ENCODE results near the gene RBM15B. TPM values are rescaled to one million over a fixed set of nuclear protein-coding genes. Genes with fewer than 3 reads are reported as not detected.

RBM15B gene, protein sequence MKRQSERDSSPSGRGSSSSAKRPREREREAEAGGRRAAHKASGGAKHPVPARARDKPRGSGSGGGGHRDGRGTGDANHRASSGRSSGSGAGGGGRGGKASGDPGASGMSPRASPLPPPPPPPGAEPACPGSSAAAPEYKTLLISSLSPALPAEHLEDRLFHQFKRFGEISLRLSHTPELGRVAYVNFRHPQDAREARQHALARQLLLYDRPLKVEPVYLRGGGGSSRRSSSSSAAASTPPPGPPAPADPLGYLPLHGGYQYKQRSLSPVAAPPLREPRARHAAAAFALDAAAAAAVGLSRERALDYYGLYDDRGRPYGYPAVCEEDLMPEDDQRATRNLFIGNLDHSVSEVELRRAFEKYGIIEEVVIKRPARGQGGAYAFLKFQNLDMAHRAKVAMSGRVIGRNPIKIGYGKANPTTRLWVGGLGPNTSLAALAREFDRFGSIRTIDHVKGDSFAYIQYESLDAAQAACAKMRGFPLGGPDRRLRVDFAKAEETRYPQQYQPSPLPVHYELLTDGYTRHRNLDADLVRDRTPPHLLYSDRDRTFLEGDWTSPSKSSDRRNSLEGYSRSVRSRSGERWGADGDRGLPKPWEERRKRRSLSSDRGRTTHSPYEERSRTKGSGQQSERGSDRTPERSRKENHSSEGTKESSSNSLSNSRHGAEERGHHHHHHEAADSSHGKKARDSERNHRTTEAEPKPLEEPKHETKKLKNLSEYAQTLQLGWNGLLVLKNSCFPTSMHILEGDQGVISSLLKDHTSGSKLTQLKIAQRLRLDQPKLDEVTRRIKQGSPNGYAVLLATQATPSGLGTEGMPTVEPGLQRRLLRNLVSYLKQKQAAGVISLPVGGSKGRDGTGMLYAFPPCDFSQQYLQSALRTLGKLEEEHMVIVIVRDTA
- 34.3 TPM for total RNA-seq

DNA sequence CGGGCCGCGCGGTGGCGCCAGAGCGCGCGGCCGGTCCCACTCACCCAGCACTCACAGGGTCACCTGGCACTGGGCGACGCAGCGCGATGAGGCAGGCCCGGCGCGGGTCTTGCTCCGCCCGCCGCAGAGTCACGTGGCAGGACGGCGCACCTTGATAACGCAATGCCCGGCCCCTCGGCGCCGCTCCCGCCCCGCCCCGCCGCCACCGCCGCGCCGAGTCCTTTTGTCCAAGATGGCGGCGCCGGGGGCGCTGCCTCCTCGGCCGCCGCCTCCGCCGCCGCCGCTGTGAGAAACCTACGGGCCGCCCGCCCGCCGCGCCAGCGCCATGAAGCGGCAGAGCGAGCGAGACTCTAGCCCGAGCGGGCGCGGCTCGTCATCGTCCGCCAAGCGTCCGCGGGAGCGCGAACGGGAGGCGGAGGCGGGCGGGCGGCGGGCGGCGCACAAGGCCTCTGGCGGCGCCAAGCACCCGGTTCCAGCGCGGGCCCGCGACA lies at the start of gene RBM15B:
TSS of gene RBM15B (plus strand) at position 211 of the 491 bp plus-strand sequence. CDS start at position 326, 115 bp downstream.
- peak; percentile 98 for DNase-seq (ENCODE audit: low spot score)

DNA sequence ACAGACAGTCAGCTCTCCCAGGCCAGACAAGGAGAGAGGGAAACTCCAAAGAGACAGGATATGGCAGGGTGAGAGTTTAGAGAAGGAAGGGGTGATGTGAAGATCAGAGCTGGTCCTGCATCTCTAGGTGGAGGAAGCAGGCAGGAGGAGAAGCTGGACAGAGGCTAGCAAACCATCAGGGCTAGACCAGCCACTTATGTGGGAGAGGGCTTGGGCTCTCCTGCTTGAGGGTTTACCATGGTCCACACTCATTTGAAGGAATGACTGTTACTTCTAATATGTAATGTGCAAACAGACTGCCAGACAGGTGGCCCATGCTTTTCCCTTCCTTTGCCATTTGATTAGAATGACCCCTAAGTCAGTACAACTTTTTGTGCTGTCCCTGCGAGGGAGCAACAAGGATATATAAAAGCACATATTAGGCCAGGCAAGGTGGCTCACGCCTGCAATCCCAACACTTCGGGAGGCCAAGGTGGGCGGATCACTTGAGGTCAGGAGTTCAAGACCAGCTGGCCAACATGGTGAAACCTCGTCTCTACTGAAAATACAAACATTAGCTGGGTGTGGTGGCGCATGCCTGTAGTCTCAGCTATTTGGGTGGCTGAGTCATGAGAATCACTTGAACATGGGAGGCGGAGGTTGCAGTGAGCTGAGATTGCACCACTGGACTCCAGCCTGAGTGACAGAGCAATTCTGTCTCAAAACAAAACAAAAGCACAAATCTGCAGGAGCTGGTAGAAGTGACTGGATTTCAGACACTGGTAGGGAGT lies 47.0 kb upstream of the RBM15B start:
- DNase-seq (ENCODE audit: low spot score) = no peak

DNA sequence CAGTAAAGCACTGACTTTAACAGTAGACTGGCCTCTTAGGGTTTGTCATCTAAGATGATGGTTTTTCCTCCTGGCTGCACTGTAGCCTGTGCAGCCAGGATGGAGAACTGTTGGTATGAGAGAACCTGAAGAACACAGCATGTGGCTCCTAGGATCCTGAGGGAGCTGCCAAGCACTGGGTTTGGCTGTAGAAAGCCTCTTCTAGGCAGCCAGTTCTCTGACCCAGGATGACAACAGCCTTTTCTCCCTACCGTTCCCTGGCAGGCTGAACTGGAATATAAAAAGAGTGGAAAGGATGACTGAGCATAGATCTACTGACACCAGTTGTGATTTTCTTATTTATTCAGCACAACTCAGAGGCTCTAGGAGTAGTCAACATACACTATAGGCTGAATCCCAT lies 40.3 kb upstream of the RBM15B start:
- no peak for DNase-seq (ENCODE audit: low spot score)

DNA sequence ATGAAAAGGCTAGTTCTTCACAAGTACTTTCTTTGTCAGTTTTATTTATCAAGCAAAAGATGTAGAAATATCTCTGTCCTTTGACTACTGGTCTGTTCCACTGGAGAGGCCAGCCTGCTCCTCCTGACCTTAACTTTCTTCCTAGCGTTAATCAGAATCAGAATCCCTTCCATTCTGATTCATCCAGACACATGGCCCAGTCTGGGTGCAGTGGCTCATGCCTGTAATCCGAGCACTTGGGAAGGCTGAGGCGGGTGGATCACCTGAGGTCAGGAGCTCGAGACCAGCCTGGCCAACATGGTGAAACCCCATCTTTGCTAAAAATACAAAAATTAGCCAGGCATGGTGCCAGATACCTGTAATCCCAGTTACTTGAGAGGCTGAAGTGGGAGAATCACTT lies 38.0 kb upstream of the RBM15B start:
- DNase-seq (ENCODE audit: low spot score) = peak; percentile 29

DNA sequence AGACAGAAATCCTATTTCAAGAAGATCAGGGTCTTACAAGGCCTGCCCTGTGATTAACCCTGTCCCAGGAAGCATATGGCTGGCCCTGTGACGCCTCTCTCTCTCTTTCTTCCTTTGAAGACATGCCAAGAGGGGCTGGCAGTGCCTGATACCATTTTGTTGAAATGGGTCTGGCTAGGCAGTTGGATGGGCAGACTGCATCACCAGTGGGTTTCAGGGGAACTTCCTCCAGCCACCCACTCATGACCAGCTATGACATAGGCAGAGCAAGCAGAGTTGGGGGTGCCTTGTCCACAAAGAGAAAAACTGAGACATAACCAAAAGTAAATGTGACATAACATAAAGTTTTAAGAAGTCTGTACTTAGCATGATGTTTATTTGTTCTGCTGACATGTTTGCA lies 37.4 kb upstream of the RBM15B start:
- DNase-seq (ENCODE audit: low spot score) = peak; percentile 23

DNA sequence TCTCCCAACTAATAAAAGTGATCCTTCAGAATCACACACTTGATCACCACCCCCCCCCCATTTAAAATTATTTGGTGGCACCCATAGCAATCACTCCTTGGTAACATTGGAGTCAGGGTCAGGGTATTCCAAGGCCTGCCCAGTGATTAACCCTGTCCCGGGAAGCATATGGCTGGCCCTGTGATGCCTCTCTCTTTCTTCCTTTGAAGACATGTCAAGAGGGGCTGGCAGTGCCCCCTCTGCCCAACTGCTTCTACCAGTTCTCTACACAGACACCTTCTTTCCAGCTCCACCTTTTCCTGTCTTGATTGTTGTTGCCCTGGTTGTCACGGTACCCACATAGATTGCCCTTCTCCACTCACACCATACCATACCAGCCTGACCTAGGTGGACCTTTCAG lies 36.9 kb upstream of the RBM15B start:
- DNase-seq (ENCODE audit: low spot score) = peak; percentile 14

DNA sequence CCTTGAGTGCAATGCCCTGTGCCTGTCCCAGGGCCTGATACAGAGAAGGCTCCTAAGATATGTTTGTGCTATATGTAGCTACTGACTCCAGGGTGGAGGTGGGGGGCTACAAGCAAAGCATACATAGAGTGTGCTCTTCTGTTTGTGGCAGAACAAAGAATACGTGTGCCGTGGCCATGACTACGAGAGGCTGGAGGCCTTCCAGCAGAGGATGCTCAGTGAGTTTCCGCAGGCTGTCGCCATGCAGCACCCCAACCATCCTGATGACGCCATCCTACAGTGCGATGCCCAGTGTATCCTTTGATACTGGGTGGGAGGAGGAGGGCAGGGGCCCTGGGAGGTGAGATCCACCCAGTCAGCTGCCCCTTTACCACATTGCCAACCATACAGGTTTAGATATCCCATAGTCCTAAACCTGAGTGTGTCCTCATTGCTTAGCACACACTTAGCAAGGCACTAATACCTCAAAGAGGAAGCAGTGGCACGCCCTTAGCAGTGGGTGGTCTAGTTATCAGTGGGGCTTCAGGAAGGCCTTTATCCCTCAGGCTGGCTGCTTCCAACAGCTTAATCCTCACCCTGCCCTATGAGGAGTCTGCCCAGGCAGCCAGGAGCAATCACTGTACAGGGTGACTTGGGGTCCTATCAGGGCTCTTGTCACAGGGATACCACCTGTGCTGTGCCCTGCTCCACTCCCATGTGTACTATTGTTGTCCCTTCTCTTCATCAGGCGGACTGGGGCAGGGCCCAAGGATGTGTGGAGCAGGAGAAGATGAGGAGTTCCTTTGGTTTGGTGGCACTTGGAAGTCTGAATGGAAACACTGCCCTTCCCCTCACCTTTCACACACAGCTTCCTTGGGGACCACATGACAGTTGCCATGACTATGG lies 36.1 kb upstream of the RBM15B start:
- peak; percentile 32 for DNase-seq (ENCODE audit: low spot score)

DNA sequence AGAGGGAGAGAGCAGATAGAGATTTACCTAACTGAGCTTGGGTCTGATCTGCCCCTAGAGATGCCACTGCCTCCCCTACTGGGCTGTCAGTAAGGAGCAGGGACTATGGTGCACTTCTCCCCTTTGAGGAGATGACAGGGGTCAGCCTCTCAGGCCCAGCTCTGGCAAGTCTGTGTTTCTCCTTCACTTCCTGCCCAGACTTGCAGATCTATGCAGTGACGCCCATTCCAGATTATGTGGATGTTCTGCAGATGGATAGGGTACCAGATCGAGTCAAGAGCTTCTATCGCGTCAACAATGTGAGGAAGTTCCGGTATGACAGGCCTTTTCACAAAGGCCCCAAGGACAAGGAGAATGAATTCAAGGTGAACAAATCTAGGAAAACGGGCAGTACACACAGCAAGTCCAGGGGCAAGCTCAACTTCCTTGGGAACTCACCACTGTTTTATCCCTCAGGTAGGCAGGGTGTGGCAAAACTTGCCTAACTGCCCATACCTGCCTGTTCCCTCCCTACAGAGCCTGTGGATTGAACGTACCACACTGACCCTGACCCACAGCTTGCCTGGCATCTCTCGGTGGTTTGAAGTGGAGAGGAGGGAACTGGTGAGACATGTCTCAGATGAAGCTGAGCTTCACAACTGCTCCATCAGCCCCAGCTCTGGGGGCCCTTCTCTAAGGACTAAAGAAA lies 35.0 kb upstream of the RBM15B start:
- DNase-seq (ENCODE audit: low spot score) = peak; percentile 64

DNA sequence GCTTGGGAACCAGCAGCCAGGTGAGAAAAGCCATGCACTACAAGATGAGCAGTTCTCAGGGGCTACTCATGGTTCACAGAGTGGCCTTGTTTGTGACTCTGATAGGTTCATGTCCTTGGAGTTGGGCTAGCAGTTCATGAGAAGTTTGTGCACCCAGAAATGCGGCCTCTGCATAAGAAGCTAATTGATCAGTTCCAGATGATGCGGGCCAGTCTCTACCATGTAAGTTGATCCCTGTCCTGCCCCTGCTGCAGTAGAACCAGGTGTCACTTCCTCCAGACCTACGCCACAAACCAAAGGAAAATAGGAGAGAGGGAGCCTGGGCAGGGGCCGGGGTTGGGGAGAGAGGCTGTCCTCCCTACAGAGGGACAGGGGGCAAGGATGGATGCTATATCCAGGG lies 33.2 kb upstream of the RBM15B start:
- DNase-seq (ENCODE audit: low spot score) = no peak

DNA sequence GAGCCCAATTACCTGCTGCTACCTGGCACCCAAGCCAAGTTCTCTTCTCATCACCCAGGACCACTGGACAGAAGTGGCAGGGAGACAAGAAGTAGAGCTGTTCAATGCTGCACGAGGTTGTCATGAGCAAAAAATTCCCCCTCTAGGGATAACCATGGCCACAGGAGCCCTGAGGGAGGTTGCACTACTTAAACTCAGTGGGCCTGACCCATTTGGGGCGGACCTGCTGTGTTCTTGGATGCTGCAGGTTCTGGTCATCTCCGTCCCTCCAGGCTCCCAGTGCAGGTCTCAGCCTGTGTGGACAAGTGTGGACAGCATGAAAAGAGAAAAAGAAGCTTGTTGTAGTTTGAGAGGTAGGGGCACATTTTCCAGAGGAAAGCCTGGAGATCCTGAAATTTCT lies 32.1 kb upstream of the RBM15B start:
- DNase-seq (ENCODE audit: low spot score) = peak; percentile 23

DNA sequence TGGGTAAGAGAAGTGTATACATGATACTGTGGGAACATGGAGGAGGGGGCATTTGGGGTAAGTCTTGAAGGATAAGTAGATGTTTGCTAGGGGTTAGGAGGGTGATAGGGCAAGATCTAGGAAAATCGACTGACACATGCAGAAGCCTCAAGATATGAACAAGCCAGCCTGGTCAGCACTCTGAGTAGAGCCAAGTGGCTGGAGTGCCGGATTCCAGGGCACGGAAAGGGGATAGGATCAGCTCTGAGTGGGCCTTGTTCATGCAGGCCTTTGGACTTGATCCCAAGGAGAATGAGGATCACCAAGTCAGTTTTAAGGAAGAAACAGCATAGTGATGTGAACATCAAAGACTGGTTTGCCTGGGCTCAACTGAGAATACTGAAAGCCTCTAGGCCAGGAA lies 30.3 kb upstream of the RBM15B start:
- DNase-seq (ENCODE audit: low spot score) = peak; percentile 1

DNA sequence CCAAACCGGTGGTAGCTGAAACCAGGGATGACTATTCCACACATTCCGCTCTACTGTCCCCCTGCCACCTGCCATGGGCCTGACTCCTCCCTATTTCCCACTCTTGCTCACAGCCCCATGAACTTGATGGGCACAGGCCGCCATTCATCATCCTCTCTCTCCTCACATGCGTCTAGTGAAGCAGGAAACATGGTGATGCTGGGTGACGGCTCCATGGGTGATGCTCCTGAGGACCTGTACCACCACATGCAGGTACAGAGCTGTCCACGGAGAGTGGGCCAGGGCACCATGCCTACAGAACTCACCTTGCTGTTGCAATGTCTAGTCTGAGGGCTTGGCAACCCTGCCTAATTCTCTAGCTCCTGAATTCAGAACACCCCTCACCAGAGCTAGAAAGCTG lies 29.3 kb upstream of the RBM15B start:
- no peak for DNase-seq (ENCODE audit: low spot score)

DNA sequence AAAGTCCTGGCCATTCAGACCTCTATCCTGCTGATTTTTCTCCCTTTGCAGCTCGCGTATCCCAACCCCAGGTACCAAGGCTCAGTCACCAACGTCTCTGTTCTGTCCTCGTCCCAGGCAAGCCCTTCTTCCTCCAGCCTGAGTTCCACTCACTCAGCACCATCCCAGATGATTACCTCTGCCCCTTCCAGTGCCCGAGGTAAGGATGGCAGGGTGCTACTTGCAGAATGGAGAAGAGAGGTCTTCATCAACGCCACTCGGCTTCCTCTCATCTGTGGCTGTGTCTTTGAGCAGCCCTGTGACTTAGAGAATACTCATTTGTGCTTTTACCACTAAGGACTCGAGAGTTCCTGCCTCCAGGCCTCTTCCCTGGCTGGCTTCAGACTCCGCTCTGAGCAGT lies 28.6 kb upstream of the RBM15B start:
- peak; percentile 18 for DNase-seq (ENCODE audit: low spot score)

DNA sequence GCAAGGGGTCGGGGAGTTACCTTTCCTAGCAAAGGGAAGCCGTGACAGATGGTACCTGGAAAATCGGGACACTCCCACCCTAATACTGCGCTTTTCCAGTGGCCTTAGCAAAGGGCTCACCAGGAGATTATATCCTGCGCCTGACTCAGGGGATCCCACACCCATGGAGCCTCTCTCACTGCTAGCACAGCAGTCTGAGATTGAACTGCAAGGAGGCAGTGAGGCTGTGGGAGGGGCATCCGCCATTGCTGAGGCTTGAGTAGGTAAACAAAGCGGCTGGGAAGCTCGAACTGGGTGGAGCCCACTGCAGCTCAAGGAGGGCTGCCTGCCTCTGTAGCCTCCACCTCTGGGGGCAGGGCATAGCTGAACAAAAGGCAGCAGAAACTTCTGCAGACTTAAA lies 22.8 kb upstream of the RBM15B start:
- DNase-seq (ENCODE audit: low spot score) = peak; percentile 36

DNA sequence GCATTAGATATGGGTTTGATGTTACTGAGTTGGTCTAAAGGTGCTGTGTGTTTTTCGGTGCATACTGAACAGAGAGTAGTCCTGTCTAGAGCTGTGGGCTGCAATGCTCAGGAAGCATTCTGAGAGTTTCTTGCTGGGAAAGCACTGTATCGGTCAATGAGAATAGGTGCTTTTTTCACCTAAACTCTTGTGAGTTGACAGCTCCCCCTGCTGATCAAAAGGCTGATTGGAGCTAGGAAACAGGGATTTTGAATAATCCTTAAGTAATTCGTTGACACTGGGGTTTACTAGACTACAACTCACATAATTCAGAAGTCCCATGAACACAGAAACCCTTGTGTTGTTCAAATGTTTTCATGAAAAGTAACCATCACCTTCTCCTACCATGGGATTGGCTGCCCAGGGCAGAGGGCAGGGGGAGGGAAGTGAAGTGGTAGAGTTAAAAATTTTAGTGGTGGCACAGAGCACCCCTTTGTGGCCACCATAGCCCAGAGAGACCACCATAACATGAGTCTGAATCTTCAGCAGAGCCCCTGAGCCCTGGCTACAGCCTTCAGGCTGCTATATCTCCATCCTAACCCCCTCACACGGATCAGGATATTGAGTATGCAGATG lies 19.0 kb upstream of the RBM15B start:
- DNase-seq (ENCODE audit: low spot score) = peak; percentile 66

DNA sequence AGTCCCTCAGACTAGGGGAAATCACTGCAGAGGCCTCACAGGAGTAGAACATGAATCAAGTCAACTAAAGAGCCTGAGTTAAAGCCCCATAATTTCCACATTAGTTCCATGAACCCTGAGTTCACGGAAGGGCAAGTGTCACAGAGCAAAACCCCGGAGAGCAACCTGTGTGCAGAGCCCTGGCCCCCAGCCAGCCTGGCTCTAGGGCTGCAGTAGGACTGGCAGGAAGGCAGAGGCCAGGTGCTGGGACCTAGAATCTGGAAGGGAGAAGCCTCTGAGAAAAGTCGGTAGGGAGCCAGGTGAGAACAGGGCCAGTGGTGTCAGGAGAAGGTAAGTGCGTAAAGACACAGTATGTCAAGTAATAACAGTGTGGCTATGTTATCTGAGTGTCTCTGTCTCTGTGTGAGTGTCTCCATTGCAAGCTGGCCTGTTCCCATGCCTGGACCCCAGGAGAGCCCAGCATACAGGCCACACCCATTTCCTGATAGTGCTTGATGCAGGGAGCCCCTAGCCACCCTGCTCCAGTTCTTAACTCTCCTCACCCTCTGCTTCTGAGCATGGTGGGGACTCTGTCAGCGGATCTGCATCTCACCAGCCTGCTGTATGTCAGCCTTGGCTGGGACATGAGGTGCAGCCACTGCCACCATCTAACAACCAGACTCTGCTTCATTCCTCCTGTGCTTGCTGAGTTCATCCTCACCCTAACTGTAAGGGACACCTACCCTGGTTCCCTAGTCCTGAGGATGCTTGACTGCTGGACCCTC lies 17.2 kb upstream of the RBM15B start:
- DNase-seq (ENCODE audit: low spot score) = no peak

DNA sequence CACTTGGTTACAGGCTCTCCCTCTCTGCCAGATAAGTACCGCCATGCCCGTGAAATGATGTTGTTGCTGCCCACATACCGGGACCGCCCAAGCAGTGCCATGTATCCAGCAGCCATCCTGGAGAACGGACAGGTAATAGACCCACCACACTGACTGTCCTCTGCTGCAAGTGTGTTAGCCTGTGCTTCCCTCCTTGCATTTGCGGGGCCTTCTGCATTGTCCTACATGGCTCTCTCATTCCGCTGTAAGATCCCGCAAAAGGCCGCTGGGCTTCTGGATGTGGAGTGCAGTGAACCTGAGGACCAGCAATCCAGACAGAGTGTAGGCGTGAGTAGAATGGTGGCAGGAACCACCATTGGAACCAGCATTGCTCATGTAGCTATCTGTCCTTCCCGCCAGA lies 16.6 kb upstream of the RBM15B start:
- DNase-seq (ENCODE audit: low spot score) = no peak

DNA sequence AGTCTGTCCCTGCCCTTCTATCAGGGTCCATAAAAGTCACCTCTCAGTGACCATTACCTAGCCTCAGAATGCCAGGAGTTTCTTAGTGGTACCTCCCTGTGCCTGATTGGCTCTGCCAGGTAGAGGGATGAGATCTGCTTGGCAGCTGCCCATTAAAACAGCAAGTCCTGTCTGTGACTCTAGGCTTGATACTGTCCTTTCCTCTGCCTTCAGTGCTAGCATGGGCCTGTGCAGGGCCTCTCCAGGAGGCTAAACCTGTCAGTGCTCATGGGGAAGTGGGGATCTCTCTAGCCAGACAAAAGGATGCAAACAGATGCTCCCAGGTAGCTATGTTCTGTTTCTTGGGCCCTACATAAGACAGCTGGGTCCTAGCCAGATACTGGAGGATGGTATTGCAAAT lies 15.9 kb upstream of the RBM15B start:
- no peak for DNase-seq (ENCODE audit: low spot score)

DNA sequence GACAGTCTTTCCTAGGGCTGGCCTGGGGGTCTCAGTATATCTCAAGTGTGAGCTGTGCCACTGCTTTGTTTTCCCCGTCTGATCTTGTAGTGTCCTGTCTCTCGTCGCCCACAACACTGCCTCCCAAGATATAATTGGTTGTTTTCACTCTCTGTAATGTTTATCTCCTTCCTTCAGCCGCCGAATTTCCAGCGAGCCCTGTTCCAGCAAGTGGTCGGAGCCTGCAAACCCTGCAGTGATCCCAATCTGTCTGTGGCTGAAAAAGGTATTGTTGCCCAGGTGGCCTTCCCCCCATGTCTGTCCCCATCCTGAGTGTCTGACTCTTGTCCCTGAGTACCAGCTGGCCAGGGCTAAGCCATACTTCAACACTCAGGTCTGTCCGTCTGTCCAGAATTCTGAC lies 15.5 kb upstream of the RBM15B start:
- no peak for DNase-seq (ENCODE audit: low spot score)

All from ureter (tissue), 1 donor.